Measurements from ENCODE around the gene HOXB9.

DNA sequence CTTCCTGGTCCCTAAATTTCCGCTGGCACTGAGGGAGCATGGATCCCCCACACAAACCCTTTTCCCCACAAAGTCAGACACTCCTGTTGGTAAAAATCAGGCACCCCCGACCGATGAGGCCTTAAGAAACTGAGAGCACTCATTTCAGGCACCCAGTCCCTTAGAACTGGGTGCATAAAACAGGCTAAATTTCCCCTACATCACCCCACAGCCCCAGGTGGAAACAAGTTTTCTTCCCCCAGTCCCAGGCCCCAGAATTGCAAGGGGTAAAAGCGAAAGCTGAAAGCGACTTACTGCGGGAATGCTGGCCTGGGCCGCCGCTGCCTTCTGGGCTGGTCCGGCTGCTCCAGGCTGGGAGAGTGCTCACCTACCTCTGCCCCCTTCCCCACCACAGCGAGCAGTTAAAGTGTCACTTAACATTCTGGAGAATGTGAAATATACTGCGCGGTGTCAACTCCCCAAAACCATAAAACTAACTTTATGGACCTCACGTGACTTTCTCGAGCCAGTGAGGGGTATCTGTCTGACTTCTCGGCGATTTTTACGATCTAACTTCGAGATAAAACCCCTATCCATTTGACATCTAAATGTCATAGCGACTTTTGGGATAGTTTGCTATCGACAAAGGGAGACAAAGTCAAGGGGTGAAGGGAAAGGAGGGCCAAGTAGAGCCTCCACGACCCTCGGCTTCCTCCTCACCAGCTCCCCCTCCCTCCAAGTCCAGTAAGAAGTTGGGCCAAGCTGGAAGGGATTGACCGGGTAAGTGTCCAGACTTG, 36.1 kb downstream of the HOXB9 start, which contains the start of gene HOXB3:
- TF ChIP-seq, protein P1, sequence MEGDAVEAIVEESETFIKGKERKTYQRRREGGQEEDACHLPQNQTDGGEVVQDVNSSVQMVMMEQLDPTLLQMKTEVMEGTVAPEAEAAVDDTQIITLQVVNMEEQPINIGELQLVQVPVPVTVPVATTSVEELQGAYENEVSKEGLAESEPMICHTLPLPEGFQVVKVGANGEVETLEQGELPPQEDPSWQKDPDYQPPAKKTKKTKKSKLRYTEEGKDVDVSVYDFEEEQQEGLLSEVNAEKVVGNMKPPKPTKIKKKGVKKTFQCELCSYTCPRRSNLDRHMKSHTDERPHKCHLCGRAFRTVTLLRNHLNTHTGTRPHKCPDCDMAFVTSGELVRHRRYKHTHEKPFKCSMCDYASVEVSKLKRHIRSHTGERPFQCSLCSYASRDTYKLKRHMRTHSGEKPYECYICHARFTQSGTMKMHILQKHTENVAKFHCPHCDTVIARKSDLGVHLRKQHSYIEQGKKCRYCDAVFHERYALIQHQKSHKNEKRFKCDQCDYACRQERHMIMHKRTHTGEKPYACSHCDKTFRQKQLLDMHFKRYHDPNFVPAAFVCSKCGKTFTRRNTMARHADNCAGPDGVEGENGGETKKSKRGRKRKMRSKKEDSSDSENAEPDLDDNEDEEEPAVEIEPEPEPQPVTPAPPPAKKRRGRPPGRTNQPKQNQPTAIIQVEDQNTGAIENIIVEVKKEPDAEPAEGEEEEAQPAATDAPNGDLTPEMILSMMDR (IDR thresholded peaks at IDR 0.05): no peak
- no peak for TF ChIP-seq POLR2A (IDR thresholded peaks at IDR 0.05)
